ENCODE data around the gene HMGN4. TPM values are rescaled to one million over a fixed set of nuclear protein-coding genes. Genes with fewer than 3 reads are reported as not detected.

HMGN4 gene
- total RNA-seq, 1 donor from 2014 or later, result 20.6 TPM

DNA sequence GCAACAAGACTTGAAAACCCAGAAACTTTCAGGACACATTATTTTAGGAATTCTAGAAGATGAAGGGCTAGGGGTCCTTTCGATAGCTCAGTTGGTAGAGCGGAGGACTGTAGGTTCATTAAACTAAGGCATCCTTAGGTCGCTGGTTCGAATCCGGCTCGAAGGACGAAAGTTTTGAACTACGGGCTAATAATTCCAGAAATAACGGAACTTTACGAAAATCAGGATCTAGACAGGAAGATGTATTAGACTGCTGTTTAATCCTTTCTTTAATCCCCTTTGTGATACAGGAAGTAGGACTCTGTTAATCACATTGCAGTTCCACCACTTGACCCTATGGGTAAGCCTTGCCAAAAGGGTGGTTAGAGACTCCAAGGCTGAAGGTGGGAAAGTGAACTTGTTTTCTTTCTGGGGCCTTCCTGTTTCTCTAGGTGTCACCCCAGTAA is 37.4 kb downstream of the HMGN4 start:
- Histone ChIP-seq H3K27me3 (no peaks in the 10 kb centered on the region), H3K4me3 (no peak overlapping the region), H3K36me3 (no peaks in the 10 kb centered on the region), H3K27ac (no peak overlapping the region), H3K4me1 (peaks cover 0 to 4% of the 10 kb centered on the region in 2 donors), H3K9me3 (peaks cover 0 to 17% of the 10 kb centered on the region in 2 donors)
- DNase-seq (ENCODE audit: low spot score in 2 of 2), result no peak
- intact Hi-C loops (cut with DNase I), result no loop called here
- TF ChIP-seq, protein P1, sequence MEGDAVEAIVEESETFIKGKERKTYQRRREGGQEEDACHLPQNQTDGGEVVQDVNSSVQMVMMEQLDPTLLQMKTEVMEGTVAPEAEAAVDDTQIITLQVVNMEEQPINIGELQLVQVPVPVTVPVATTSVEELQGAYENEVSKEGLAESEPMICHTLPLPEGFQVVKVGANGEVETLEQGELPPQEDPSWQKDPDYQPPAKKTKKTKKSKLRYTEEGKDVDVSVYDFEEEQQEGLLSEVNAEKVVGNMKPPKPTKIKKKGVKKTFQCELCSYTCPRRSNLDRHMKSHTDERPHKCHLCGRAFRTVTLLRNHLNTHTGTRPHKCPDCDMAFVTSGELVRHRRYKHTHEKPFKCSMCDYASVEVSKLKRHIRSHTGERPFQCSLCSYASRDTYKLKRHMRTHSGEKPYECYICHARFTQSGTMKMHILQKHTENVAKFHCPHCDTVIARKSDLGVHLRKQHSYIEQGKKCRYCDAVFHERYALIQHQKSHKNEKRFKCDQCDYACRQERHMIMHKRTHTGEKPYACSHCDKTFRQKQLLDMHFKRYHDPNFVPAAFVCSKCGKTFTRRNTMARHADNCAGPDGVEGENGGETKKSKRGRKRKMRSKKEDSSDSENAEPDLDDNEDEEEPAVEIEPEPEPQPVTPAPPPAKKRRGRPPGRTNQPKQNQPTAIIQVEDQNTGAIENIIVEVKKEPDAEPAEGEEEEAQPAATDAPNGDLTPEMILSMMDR (IDR thresholded peaks at IDR 0.05), result no peak

DNA sequence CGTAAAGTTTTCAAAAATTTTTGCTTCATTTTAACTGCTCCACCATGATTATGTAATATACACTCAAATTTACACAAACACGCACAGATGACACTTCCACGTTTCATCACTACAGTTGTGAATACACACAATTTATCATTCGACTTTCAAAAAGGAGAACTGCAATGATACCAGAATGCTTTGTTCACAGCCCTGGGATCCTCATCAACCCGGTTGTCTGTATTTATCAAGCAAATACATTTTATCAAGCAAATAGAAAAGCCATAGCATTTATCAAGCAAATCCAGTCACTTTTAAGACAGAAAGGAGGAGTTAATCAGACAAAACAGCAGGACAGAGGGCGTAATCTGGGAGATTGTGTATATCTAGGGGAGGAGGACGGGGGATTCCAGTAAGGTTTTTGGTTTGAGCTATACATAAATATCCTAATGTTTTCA is 38.3 kb downstream of the HMGN4 start:
- Histone ChIP-seq H3K9me3 (peaks cover 0 to 17% of the 10 kb centered on the region in 2 donors), H3K36me3 (no peaks in the 10 kb centered on the region), H3K4me3 (no peak overlapping the region), H3K27ac (no peak overlapping the region), H3K27me3 (no peaks in the 10 kb centered on the region), H3K4me1 (peaks cover 0 to 4% of the 10 kb centered on the region in 2 donors)
- TF ChIP-seq, protein P1 (IDR thresholded peaks at IDR 0.05), result no peak
- DNase-seq (ENCODE audit: low spot score in 2 of 2), result no peak
- intact Hi-C loops (cut with DNase I), result no loop called here

DNA sequence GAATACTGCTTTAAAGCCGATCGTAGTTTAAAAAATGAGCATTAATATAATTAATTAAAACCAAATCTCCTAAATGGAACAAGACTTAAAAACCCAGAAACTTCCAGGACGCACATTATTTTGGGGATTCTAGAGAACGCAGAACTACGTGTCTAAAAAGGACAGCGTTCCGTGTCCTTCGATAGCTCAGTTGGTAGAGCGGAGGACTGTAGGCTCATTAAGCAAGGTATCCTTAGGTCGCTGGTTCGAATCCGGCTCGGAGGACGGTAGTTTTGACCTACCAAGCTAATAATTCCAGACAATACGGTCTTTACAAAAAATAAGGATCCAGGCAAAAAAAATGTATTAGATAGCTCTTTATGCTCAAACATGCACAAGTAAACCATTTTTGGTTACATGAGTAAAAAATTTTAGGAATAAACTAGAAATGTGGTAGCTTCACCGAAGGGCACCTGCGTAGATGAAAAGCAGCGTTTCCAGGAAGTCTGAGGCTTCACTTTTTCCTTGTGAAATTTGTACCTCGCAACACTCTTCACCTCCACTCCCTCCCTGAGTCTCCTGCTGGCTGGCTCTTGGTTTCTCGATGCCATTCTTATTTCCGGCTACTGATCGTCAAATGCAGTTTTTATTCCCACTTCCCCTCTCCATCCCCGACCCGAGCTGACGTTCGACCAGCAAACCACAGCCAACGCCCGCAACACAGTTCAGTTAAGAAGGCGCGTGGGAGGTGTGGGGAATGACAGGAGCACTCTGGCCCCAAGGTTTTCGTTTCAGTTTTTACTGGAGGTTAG is 39.0 kb downstream of the HMGN4 start:
- Histone ChIP-seq H3K9me3 (peaks cover 0 to 17% of the 10 kb centered on the region in 2 donors), H3K4me3 (peak overlapping the region in 1 of 2 donors; percentile 11), H3K36me3 (no peaks in the 10 kb centered on the region), H3K4me1 (peaks cover 0 to 2% of the 10 kb centered on the region in 2 donors), H3K27ac (no peak overlapping the region), H3K27me3 (no peaks in the 10 kb centered on the region)
- intact Hi-C loops (cut with DNase I), result no loop called here
- TF ChIP-seq, protein P1 (IDR thresholded peaks at IDR 0.05), result no peak
- no peak for DNase-seq (ENCODE audit: low spot score in 2 of 2)

DNA sequence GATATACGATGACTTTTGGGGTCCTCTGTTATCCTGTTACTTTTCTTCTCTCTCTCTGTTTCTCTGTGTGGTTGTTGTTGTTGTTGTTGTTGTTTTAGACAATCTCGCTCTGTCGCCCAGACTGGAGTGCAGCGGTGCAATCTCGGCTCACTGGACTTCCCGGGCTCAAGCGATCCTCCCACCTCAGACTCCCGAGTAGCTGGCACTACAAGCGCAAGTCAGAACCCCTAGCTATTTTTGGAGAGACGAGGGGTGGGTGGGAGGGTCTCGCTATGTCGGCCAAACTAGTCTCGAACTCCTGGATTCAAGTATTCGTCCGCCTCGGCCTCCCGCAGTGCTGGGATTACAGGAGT is 39.5 kb downstream of the HMGN4 start:
- Histone ChIP-seq H3K27me3 (no peaks in the 10 kb centered on the region), H3K27ac (no peak overlapping the region), H3K4me3 (no peak overlapping the region), H3K36me3 (no peaks in the 10 kb centered on the region), H3K4me1 (no peaks in the 10 kb centered on the region), H3K9me3 (peaks cover 0 to 17% of the 10 kb centered on the region in 2 donors)
- no peak for DNase-seq (ENCODE audit: low spot score in 2 of 2)
- intact Hi-C loops (cut with DNase I), result no loop called here
- TF ChIP-seq, protein P1 (IDR thresholded peaks at IDR 0.05), result no peak

DNA sequence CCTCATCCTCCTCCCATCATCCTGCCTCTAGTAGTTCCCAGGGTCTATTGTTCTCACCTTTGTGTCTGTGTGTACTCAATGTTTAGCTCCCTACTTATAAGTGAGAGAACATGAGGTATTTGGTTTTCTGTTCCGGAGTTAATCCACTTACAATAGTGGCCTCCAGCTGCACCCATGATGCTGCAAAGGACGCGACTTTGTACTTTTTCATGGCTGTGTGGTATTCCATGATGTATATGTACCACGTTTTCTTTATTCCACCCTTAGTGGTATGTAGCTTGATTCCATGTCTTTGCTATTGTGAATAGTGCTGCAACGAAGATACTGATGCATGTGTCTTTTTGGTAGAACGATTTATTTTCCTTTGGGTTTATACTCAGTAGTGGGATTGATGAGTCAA is 40.1 kb downstream of the HMGN4 start:
- H3K27me3 ChIP-seq, result no peaks in the 10 kb centered on the region
- TF ChIP-seq, protein P1 (IDR thresholded peaks at IDR 0.05), result no peak
- no peaks in the 10 kb centered on the region for H3K36me3 ChIP-seq
- H3K4me1 ChIP-seq, result no peaks in the 10 kb centered on the region
- DNase-seq (ENCODE audit: low spot score in 2 of 2), result no peak
- peaks cover 0 to 17% of the 10 kb centered on the region in 2 donors for H3K9me3 ChIP-seq
- H3K27ac ChIP-seq, result no peak overlapping the region
- no peak overlapping the region for H3K4me3 ChIP-seq
- intact Hi-C loops (cut with DNase I), result no loop called here

Measured in ascending aorta (tissue), 2 donors.